ENCODE results near the gene CISD1.
A peak's percentile ranks its signal among the peaks of the same experiment; 100 is the strongest.
"Not testable (repeated sequence)": the region's sequence is repeated elsewhere in the genome, so short reads cannot be mapped to it uniquely, and the experiment has no call there.

CISD1 gene

DNA sequence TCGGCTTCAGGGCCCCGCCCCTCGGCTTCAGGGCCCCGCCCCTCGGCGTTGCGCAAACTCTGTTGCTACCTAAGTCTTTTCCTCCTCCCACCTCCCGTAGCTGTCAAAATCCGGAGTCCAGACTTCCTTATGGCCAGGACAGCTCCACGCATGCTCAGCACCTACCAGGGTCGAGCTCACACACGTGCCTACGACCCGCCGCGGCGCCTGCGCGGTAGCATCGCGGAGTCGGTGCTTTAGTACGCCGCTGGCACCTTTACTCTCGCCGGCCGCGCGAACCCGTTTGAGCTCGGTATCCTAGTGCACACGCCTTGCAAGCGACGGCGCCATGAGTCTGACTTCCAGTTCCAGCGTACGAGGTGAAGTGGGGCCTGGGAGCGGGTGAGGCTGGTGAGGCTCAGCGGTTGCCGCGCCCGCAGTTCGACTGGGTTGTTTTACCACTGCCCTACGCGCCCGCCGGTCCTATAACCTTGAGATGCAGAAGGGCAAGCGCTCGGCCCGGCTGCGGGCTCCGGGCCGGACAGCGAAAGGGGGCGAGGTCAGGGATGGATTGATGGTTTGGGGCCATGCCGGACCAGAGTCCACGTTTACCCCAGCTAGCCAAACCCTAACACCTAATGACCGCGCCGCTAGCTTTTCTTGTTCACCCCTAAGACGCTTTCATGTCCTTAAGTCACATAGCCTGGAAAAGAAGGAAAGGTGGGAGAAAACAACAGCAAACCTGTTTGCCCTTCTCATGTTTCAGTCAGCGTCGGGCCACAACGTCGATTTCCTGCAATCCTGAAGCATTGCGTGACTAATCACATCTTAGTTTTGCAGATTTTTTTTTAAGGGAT is at the start of gene CISD1:
TSS of gene CISD1 (plus strand) at position 217 of the 836 bp plus-strand sequence. CDS start at position 329, 112 bp downstream.
- DNase-seq: peak; percentile 97

- DNase-seq: no peak
Measured at GRCh38 chr10:58219875-58220274, 49.1 kb upstream of the CISD1 start.

- DNase-seq: no peak
Measured at GRCh38 chr10:58220769-58221451, 48.1 kb upstream of the CISD1 start.

- DNase-seq: no peak
Measured at GRCh38 chr10:58225654-58226053, 43.3 kb upstream of the CISD1 start.

DNA sequence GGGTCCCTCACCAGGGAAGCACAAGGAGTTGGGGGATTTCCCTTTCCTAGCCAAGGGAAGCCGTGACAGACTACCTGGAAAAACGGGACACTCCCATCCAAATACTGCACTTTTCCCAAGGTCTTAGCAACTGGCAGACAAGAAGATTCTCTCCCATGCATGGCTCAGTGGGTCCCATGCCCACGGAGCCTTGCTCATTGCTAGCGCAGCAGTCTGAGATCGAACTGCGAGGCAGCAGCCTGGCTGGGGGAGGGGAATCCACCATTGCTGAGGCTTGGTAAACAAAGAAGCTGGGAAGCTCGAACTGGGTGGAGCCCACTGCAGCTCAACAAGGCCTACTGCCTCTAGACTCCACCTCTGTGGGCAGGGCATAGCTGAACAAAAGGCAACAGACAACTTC is 39.1 kb upstream of the CISD1 start:
- not testable (repeated sequence) for DNase-seq

DNA sequence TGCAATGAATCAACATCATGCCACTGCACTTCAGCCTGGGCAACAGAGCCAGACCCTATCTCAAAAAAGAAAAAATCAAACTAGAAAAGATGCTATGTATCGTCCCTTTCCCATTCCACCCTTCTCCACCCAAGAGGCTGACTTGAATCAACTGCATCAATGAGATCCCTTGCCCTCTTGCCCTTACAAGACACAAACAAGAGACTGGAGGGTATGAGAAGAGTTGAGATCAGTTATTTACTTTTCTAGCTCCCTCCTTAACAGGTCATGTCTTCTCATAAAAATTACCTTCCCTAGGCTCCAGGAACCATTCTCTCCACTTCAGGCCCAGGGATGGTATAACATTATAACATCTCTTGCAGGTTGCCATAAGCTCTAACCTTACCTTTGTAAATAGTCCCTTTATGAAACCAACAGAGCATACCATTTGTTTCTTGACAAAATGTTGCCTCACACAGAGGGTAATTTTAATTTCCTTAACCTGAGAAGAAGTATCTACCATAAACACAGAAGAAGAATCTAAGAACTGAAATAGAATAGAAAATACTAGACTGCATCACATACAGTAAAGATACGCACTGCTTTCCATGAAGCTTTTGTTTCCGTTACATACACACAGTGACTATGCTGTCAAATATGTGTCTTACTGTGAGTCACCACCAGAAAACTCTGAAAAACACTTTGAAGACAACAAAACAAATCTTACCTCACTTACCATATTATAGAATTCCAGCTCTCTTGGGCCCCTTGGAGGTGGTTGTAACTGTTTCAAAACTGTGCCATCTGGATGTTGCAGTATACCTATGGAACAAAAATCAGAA is 31.7 kb upstream of the CISD1 start:
- no peak for DNase-seq

DNA sequence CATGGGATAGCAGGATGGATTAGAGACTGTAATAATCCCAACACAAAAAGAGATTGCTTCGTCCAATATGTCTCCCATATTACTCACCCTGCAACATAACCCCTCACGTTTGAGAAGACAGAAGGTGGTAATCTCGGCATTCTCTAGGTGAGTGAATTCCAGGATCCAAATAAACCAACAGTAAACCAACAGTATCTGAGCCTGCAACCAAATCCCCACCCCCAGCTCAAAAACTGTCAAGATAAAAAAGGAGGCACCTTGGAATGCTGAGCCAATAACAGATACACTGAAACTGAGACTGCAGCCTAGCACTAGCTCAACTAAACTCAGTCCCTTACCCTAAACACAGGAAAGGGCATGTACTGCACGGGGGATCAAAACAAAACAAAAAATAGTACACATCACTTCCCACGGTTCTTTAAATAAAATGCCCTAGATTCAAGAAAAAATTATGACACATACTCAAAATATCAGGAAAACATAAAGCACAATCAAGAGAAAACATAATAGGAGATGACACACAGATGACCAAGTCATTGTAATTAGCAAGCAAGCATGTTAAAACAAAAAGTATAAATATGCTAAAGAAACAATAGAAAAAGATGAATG is 29.3 kb upstream of the CISD1 start:
- DNase-seq: no peak

DNA sequence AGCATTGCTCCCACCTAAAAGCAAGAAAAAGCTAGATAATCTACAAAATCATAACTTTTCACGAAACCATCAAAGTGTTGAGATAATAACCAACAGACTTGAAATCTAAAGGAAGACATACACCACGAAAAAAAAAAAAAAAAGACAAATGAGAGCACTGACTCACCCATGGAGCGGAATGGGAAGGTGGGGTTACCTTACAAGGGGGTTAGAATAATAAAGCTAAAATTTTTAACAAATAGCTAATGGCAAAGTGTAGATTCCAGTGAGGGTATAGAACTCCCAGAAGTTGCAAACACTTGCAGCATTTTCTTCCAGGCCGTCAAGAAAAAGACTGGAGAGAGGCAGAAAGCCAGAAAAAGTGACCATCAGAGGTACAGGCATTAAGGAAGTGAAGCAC is 28.4 kb upstream of the CISD1 start:
- DNase-seq: no peak

DNA sequence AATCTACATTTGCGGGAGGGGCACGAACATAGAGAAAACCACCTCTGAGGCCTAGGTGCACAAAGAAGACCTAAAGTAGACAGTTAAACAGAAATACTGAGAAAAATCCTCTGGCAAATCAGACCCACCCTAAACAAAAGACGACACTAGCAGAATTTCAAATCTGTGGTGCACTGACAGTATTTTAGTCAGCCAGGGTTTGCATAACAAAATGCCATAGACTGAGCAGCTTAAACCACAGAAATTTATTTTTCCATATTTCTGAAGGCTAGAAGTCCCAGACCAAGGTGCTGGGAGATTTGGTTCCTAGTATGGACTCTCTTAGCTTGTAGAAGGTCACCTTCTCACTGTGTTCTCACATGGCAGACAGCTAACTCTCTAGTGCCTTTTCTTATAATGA is 27.6 kb upstream of the CISD1 start:
- no peak for DNase-seq

DNA sequence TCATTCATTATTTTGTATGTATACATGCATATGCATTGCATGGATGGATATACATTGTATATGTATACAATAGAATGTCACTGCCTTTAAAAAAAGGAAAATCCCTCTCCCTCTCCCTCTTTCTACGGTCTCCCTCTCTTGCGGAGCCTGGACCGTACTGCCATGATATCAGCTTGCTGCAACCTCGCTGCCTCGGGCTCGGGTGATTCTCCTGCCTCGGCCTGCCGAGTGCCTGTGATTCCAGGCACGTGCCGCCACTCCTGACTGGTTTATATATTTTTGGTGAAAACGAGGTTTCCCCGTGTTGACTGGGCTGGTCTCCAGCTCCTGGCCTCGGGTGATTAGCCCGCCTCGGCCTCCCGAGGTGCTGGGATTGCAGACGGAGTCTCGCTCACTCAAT is 25.7 kb upstream of the CISD1 start:
- DNase-seq: no peak

DNA sequence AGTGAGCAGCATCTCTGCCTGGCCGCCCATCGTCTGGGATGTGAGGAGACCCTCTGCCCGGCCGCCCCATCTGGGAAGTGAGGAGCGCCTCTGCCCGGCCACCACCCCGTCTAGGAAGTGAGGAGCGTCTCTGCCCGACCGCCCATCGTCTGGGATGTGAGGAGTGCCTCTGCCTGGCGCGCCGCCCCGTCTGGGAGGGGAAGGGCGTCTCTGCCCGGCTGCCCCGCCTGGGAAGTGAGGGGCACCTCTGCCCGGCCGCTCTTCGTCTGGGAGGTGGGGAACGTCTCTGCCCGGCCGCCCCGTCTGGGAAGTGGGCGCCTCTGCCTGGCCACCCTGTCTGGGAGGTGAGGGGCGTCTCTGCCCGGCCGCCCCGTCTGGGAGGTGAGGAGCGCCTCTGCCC is 25.2 kb upstream of the CISD1 start:
- DNase-seq: not testable (repeated sequence)

DNA sequence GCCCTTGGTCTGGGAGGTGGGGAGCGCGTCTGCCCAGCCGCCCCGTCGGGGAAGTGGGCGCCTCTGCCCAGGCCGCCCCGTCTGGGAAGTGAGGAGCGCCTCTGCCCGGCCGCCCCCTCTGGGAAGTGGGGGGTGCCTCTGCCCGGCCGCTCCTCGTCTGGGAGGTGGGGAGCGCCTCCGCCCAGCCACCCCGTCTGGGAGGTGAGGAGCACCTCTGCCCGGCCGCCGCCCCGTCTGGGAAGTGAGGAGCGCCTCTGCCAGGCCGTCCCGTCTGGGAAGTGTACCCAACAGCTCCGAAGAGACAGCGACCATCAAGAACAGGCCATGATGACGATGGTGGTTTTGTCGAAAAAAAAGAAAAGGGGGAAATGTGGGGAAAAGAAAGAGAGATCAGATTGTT is 24.7 kb upstream of the CISD1 start:
- not testable (repeated sequence) for DNase-seq

- DNase-seq: not testable (repeated sequence)
Measured at GRCh38 chr10:58244666-58245065, 24.3 kb upstream of the CISD1 start.

DNA sequence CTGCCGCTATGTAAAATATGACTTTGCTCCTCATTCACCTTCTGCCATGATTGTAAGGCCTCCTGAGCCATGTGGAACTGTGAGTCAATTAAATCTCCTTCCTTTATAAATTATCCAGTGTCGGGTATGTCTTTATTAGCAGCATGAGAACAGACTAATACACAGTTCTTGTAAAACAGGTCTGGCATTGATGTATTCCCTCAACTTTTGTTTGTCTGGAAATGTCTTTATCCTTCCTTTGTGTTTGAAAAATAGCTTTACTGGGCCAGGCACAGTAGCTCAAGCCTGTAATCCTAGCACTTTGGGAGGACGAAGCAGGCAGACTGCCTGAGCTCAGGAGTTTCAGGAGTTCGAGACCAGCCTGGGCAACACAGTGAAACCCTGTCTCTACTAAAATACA is 15.8 kb upstream of the CISD1 start:
- no peak for DNase-seq

DNA sequence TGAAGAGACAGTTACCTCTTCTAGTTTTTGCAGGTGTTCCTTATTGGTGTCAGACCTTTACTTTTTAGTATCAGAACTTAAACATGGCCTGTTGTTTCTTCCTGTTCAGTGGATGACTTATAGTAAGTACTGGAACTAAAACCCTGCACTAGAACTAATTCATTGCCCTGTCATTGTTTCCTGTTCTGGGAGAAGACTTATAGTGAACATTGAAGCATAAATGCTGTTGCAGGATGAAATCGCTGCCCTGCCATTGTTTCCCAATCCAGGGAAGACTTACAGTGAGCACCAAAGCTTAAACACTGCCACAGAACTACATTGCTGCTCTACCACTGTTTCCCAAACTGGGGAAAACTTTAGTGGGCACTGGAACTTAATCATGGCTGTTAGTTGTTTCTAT is 14.3 kb upstream of the CISD1 start:
- DNase-seq: no peak

GRCh38 chr10:58256013-58256780 is 12.8 kb upstream of the CISD1 start:
- not testable (repeated sequence) for DNase-seq

- DNase-seq: no peak
Measured at GRCh38 chr10:58258977-58259692, 9.8 kb upstream of the CISD1 start.

- DNase-seq: no peak
Measured at GRCh38 chr10:58260334-58260733, 8.6 kb upstream of the CISD1 start.

GRCh38 chr10:58262766-58263165 is 6.2 kb upstream of the CISD1 start:
- no peak for DNase-seq

DNA sequence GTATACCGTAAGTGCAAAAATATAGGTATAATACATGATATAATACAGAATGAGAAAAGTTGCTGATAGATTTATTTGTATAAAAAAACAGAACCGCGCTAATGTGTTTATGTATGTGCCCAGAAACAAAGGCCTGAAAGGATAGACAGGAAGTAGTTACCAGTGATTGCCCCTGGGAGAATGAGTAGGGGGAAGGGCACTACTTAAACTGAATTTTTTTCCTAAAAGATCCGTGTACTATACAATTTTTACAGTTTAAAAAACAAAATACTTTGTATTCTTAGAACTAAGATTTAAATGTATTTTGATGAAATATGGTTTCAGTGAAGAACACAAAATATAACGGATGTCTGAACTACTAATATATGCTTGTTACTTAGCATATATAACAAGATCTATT is 4.2 kb upstream of the CISD1 start:
- no peak for DNase-seq

- no peak for DNase-seq
Measured at GRCh38 chr10:58265249-58265648, 3.7 kb upstream of the CISD1 start.

All from CD4-positive, alpha-beta T cell treated with Interleukin-12 subunit alpha and Interleukin-12 subunit beta, for 1 hour (primary cell).